Stimulated activated CD8-positive, alpha-beta memory T cell treated with anti-CD3 and anti-CD28 coated beads, Interleukin-15, amount 100 ng/mL, for 24 hours (primary cell): ENCODE measurements around the gene PTPRM.

Experiments
- DNase-seq: peaks from one replicate; pipeline ENCODE4 v3.0.0-alpha.2; 2020; ENCODE audit warnings: low read depth

PTPRM gene

DNA sequence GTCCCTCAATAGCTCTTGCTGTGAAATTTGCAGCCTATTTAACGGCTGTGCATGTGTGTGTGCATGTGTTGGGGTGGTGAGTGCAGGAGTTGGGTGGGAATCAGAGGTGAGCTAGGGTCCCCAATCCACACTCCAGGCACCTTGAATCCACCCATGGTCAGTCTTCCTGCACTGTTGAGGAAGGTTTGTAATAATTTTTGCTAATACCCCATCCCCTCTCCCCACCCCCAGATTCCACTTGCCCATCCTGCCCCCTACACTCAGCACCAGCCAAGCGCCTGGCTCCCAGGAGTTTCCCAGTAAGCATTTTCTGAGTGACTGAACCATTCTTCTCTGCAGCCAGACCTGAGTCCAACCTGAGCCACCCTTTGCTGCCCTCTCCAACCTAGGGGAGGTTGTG, 833.7 kb downstream of the PTPRM start:
- no peak for DNase-seq

DNA sequence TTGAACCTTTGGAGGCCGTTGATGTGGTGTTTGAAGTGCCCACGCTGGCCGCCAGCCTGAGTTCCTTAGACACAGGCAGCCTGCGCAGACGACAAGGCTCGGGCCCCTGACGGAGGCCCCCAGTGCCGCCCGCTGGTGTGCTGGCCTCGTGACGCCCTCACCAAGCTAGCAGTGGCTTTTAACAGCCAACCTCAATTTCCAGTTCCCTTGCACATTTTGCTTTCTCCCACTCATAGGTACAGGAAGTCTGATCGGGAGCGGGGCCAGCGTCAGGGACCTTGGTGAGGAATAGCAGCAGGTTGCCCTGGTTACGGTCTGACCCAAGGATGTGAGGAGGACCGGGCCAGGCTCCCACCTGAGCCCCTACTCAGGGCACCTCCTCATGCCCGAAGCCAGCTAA, 834.5 kb downstream of the PTPRM start:
- DNase-seq: no peak

DNA sequence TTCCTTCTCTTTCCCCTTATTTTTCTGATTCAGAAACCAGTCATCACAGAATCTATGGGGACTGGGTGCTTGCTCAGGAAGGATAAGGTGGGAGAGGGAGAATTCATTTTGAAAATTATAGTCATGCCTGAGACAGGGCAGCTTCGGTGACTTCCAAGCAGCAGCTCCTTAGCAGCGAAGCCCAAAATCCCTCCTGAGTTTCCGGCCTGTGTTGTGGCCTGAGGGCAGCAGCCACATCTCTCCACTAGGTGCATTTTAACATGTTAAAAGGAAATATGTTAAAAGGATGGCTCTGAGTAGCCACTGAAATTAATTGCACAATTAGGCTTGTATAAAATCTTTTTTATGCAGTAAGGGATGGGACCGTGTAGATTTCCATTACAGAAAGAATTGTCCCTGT, 835.1 kb downstream of the PTPRM start:
- no peak for DNase-seq

- DNase-seq: no peak
Observed at GRCh38 chr18:8403713-8404112, 836.6 kb downstream of the PTPRM start.

DNA sequence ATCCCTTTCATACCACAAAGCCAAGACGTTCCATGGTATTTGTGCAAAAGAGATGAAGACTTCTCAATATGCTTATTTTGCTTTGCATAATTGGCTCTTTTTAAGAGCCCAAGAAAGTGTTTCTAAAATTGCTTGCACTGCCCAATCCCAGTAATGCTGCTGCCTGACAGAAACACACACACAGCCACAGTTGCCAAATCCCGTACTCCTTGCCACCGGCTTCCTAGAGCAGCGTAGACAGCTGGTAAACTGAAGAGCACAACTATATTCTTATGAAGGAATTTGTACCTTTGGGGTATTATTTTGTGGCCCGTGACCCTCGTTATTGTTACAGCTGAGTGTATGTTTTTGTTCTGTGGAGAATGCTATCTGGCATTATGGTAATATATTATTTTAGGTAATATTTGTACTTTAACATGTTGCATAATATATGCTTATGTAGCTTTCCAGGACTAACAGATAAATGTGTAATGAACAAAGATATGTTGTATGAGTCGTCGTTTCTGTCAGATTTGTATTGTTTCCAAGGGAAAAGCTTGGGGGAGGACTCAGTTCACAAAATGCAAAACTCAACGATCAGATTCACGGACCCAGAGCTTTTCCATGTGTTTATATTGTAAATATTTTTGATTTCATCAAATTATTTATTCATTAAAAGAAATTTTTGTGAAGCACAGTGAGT, 839.2 kb downstream of the PTPRM start:
- no peak for DNase-seq

- DNase-seq: no peak
Observed at GRCh38 chr18:8406868-8407250, 839.7 kb downstream of the PTPRM start.

- DNase-seq: no peak
Observed at GRCh38 chr18:8409151-8409550, 842.0 kb downstream of the PTPRM start.

GRCh38 chr18:8411492-8411891, 844.4 kb downstream of the PTPRM start:
- no peak for DNase-seq

DNA sequence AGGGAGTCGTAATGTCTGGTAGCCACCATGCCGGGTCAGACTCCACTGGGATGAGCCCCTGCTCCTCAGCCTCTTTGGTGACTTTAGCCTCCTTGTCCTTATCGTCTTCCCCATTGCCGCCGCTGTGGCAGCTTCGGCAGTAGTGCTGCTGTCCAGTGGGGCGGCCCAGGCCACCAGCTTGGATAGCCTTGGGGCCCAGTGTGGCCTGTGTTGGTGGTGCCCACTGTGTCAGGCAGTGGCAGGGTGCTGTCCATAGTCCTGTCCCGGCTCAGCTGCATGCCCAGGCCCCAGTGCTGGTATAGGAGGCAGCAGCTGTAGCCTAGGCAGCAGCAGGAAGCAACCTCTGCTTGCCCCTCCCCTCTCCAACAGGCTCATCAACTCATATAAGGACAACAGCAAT, 845.0 kb downstream of the PTPRM start:
- DNase-seq: no peak

- no peak for DNase-seq
Observed at GRCh38 chr18:8413189-8413588, 846.1 kb downstream of the PTPRM start.

GRCh38 chr18:8413751-8414150, 846.6 kb downstream of the PTPRM start:
- no peak for DNase-seq

DNA sequence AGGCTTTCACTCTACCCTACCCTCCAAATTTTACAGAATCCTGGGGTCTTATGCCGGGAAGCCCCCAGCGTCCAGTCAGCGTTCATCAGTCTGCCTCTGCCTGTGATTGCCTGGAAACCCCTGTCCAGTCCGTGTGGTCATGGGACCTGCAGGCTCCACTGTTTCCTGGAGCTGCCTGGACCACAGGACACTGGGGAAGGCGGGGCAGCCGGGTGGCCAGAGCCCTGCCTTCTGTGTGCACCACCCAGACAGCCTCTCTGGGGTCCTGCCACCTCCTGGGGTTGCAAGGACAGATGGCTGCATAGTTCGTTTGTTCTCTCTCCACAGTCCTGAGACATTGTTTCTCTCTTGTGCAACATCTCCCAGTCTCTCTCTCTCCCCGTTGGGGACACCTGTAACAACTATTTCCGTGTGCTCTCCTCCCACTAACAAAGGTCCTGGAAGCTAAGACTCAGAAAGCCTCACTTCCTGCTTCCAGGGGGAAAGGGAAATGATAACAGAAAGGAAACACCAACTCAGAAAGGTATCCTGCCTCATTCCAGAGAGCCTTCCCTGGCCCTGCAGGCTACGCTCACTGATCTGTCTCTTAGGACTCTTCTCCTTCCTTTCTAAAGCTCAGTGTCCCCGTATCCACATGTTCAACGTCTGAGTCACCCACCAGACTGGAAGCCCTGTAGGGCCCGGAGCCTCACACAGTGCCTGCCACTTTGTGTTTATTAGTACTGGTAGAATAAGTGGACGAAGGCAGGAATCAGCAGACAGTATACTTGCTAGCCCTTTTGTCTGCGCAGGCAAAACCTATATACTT, 849.3 kb downstream of the PTPRM start:
- DNase-seq: no peak

DNA sequence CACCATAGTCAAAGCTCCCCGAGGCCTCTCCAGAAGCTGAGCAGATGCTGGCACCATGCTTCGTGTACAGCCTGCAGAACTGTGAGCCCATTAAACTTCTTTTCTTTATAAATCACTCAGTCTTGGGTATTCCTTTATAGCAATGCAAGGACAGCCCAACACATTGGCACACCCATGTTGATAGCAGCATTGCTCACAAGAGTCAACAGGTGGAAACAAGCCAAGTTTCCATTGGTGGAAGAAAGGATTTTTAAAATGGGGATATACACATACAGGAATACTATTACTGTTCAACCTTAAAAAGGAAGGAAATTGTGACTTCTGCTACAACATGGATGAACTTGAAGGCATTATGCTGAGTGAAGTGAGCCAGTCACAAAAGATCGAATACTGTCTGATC, 855.3 kb downstream of the PTPRM start:
- no peak for DNase-seq

DNA sequence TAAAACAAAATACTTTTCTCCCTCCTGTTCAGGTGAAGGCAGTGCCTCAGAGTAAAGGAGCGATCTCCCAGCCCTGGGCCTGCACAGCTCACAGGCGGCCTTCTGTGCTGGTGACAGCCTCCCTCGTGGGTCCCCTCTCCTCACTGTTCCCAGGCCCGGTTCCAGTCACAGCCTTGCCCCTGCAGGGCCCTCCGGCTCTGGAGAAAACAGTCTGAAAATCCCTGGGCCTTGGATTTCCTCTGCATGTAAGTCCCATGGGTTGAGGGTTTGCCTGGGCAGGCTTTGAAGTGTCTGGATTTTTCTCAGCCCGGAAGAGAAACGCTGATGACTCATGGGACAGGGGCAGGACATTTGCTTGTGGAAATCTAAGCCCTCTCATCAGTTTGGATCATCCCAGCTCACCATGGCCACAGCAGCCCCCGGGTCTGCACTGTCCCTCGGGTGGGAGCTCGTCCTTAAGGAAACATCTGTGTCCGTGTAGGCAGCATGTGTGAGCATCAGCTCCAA, 856.0 kb downstream of the PTPRM start:
- DNase-seq: no peak

DNA sequence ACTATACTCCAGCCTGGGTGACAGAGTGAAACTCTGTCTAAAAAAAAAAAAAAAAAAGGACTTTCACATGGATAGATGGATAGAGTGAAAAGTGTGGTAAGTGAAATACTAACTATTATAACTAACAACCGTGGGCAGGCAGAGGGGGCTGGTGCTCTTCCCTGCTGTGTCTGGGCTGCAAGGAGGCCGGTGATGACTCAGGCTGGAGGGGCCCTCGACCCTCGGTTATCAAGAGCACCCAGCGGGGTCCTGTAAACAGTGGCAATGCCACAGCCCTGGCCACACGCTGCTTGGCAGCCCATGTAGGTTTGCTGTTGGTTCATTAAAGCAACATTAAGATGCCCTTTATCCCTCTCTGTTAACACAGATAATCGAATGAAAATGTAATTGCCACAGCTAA, 857.4 kb downstream of the PTPRM start:
- DNase-seq: no peak

- no peak for DNase-seq
Observed at GRCh38 chr18:8424917-8425725, 858.0 kb downstream of the PTPRM start.

GRCh38 chr18:8426401-8426800, 859.3 kb downstream of the PTPRM start:
- DNase-seq: no peak

DNA sequence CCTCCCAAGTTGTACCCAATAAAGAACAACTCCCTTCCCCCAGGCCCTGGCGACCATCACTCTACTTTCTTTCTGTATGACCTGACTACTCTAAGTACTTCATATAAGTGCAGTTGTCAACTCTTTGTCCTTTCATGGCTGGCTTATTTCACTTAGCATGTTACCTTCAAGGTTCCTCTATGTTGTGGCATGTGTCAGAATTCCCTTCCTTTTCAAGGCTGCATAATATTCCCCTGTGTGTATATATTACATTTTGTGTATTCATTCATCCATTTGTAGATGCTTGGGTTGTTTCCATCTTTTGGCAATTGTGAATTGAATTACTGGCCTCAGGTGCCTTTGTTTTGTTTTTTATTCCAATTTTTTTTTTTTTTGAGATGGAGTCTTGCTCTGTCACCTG, 860.2 kb downstream of the PTPRM start:
- no peak for DNase-seq

GRCh38 chr18:8428951-8429350, 861.8 kb downstream of the PTPRM start:
- DNase-seq: no peak

DNA sequence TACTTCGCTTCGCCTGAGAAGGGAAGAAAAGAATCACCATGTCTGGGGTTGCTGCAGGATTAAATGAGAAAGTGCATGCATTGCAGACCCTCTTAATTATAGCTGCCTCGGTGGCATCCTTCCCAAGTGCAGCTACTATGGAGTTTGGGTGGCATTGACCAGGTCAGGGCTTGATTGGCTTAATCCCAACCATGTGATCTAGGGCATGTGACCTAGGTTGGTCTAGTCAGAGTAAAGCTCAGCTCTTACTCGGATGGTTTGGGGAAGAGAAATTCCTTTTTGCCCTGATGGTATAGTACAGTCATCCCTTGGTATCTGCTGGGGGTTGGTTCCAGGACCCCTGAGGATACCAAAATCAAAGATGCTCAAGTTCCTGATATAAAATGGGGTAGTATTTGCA, 863.9 kb downstream of the PTPRM start:
- no peak for DNase-seq

DNA sequence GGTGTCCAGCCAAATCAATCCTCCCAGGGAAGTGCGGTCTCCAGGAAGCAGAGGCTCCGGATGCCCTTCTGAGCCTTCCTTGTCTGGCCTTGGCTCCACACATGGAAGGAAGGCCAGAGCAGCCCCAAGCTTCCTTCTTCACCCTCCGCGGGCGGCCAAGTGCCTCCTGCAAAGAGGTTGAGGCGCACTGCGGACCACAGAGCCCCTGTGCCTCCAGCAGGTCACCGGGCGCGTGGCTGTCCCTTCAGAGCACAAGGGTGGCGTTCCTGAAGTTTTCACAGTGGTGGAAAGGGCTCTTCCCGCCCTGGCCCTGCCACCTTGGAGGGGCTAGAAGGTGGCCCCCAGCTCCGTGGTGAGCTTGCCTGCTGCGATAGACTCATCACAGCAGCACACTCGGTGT, 866.2 kb downstream of the PTPRM start:
- no peak for DNase-seq

DNA sequence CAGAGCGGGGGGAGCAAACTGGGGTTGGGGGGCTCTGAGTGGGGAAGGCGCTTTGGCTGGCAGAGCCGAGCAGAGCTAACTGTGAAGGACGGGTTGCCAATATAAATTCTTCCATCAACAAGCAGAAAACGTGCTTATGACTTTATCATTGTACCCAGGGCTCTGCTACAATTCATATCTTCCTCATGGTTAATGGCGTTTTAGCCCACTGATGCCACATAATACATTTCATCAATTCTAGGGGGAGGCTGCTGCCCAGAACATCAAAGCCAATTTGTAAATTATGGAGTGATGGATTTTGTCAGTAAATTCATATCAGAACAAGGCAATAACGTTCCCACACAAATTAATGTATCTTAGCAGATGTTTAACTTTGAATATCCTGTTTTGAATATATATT, 866.7 kb downstream of the PTPRM start:
- DNase-seq: no peak

- no peak for DNase-seq
Observed at GRCh38 chr18:8435376-8435775, 868.3 kb downstream of the PTPRM start.
